Fibroblast of villous mesenchyme (primary cell): Measurements from ENCODE around the gene PRRT1. TPM values are rescaled to one million over a fixed set of nuclear protein-coding genes. Genes with fewer than 3 reads are reported as not detected.
"Not testable (repeated sequence)": the region's sequence is repeated elsewhere in the genome, so short reads cannot be mapped to it uniquely, and the experiment has no call there.

Experiments
- DNase-seq: peaks from one replicate; pipeline ENCODE4 v3.0.0-alpha.2; 2010; ENCODE audit warnings: low read depth
- H3K4me3 ChIP-seq: 2 replicates; pipeline ENCODE4 v1.5.1; 2011; ENCODE audit warnings: low read depth, mild to moderate bottlenecking, low read length
- total RNA-seq: library from RNA; depleted of rRNA; stranded (reverse); fragments of >200 nt; gene quantifications from 2 replicates; pipeline ENCODE4 v1.2.3, GENCODE V29; 2012
- TF ChIP-seq, protein P1 (sequence below): IDR thresholded peaks from 2 replicates; pipeline ENCODE4 v1.5.1; 2012; ENCODE audit warnings: low read depth, mild to moderate bottlenecking, low read length; ENCODE audit not compliant: insufficient read depth

PRRT1 gene
- total RNA-seq, 1 donor = under 0.01 TPM

- peak overlapping the region; percentile 85 for H3K4me3 ChIP-seq
- TF ChIP-seq, protein P1, sequence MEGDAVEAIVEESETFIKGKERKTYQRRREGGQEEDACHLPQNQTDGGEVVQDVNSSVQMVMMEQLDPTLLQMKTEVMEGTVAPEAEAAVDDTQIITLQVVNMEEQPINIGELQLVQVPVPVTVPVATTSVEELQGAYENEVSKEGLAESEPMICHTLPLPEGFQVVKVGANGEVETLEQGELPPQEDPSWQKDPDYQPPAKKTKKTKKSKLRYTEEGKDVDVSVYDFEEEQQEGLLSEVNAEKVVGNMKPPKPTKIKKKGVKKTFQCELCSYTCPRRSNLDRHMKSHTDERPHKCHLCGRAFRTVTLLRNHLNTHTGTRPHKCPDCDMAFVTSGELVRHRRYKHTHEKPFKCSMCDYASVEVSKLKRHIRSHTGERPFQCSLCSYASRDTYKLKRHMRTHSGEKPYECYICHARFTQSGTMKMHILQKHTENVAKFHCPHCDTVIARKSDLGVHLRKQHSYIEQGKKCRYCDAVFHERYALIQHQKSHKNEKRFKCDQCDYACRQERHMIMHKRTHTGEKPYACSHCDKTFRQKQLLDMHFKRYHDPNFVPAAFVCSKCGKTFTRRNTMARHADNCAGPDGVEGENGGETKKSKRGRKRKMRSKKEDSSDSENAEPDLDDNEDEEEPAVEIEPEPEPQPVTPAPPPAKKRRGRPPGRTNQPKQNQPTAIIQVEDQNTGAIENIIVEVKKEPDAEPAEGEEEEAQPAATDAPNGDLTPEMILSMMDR = no peak
- DNase-seq = peak; percentile 68
These were observed 36.8 kb upstream of the PRRT1 start for GRCh38 chr6:32188381-32189068.

DNA sequence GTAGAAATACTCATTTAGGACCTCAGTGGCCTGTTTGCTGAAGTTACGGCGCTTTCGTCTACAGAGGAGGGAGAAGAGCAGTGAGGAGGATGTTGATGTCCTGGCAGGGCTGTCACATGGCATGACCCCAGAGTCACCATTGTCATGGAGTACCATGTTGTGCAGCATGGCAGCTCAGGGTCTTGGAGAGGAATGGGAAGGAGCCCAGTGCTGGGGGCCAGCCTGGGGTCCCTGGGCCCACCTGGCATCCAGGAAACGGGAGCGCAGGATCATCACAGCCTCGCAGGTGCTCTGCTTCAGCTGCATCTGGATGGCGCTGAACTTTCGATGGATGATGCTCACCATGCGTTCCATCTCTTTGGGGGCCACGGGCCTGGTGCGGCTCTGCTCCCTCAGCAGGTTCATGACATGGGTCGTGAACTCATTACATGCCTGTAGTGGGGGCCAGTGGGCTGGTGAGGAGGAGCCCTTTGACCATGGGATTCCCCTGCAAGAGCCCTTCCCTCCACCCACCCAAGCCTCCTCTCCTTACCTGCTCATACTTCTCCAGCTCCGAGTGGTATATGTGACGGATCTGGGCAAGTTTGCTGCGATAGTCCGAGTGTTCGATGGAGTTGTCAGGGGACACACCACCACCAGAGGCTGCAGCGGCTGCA, 36.1 kb upstream of the PRRT1 start:
- DNase-seq = not testable (repeated sequence)
- H3K4me3 ChIP-seq = peak overlapping the region; percentile 85

DNA sequence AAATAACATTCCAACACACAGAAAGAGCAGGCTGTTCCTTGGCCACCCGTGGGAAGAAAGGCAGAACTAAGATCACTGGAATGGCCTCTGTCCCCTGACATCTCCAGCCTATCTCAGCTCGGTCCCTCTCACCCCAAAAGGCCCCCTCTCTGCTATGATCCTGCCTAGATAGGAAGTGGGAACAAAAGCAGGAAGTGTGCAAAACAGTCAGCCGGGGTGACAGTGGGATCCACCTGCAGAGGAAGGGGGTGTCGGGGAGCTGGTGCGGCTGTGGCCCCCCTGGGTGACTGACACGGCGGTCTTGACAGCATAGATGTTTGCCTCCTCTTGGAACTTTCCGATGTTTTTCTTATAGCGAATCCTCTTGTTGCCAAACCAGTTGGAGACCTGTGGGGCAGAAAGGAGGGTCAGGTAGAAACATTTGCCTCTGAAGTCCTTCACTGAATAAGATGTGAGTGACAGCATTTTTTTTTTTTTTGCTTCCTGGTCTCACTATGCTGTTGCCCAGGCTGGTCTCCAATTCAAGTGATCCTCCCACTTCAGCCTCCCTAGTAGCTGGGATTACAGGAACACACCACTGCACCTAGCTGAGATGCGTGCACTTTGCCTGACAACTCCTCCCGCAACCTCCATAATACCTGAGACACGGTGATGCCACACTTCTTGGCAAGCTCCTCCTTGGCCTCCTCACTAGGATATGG, 35.4 kb upstream of the PRRT1 start:
- DNase-seq = no peak
- TF ChIP-seq, protein P1 = no peak
- H3K4me3 ChIP-seq = no peak overlapping the region

- H3K4me3 ChIP-seq, DNase-seq: not testable (repeated sequence)
These were observed 34.6 kb upstream of the PRRT1 start for GRCh38 chr6:32186151-32186840.

DNA sequence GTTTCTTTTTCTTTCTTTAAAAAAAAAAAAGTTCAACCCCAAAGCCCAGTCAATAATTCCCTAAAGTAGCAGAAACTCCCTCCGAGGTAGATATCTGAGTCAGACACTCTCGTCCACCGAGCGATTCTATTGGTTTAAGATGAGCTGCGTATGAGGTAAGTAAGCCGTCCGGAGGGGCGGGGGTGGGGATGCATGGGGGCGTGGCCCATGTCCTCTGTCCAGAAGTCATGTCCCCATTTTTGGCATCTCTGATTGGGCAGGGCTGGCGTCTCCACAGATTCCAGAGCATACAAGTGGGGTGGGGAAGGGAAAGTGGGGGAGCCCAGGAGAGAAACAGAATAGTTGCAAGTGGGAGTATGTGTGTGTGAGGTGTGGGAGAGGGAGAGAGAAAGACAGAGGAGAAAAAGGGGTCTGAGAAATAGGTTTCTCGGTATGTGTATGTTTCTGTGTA, 34.0 kb upstream of the PRRT1 start:
- H3K4me3 ChIP-seq = not testable (repeated sequence)
- DNase-seq = peak; percentile 91

- H3K4me3 ChIP-seq = no peak within 1 kb of the TSS
- no peak for DNase-seq
These were observed 32.4 kb upstream of the PRRT1 start, which contains the start of gene AGER for GRCh38 chr6:32184084-32184640. TSS of gene AGER (minus strand) at chr6:32184253. CDS start at chr6:32184222, 31 bp downstream.

GRCh38 chr6:32183483-32184083, 31.8 kb upstream of the PRRT1 start:
- TF ChIP-seq, protein P1 = no peak
- DNase-seq = no peak
- H3K4me3 ChIP-seq = no peak overlapping the region

More at GRCh38 chr6:32184084-32184640, 32.4 kb upstream of the PRRT1 start, which contains the start of gene AGER:
- TF ChIP-seq, protein P1 = no peak

GRCh38 chr6:32183030-32183429, 31.3 kb upstream of the PRRT1 start:
- no peak for DNase-seq
- TF ChIP-seq, protein P1 = no peak
- no peak overlapping the region for H3K4me3 ChIP-seq
